GM19324 (cell line): ENCODE measurements around the gene PER2.
"Not testable (repeated sequence)": the region's sequence is repeated elsewhere in the genome, so short reads cannot be mapped to it uniquely, and the experiment has no call there.

Experiments used
- ATAC-seq: cut with Tn5 transposase; IDR thresholded peaks from one replicate; pipeline ENCODE4 v1.9.1; 2021; ENCODE audit warnings: mild to moderate bottlenecking, moderate library complexity; ENCODE audit not compliant: unreplicated experiment, low FRiP score

PER2 gene

GRCh38 chr2:238290091-238290509 lies 1.7 kb upstream of the PER2 start:
- ATAC-seq = no peak

GRCh38 chr2:238289574-238289973 lies 1.2 kb upstream of the PER2 start:
- no peak for ATAC-seq

GRCh38 chr2:238288650-238289573 lies 502 bp upstream of the PER2 start:
- peak; percentile 95 for ATAC-seq

DNA sequence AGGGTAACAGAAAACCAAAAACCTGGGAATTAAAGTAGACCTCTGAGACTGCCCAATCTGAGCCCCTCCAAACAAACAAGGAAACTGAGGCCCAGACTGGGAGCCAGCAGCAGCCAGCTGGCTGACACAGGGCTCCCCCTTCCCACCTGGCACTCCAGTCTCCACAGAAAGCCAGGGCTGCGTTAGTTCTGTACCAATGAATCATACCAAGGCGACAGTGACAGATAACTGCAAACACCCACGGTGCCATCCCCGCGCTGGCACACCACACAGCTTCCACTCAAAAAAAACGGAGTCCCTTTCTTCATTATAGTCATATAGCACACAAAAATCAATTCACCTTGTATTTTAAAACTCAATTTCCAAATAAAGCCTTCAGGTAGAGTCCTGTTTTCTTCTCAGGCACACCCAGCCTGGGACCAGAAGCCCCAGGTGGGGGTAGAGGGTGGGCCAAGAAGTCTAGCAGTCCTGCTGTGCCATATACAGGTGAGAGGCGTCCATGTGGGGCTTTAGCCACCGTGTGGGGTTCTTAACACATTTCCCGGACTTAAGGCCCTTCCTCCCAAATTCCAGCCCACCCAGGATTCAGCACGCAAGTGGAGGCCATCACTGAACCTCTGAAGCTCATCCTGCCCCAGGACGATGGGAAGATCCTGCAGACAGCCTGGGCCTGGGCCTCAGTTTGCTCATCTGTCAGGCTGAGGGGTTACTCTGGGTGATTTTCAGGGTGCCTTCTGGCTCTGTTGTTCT lies 1.2 kb downstream of the PER2 start:
- ATAC-seq = no peak

DNA sequence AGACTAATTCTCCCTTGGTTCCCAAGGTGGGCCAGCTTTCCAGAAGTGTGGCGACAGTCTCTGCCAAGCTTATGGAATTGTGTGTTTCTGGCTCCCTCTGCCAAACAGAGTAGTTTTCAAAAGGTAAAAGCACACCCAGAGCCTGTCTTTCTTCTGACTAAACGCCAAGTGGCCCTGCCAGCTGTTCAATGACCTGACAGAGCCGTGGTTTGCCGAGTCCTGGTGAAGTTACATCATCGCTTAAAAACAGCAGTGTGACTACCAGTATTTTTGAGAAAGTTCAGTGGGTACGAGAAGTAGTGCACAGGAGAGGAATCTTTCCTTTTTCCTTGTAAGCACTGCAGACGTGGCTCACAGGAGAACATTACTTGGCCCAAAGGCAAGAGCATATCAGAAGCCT lies 1.9 kb downstream of the PER2 start:
- ATAC-seq = no peak

DNA sequence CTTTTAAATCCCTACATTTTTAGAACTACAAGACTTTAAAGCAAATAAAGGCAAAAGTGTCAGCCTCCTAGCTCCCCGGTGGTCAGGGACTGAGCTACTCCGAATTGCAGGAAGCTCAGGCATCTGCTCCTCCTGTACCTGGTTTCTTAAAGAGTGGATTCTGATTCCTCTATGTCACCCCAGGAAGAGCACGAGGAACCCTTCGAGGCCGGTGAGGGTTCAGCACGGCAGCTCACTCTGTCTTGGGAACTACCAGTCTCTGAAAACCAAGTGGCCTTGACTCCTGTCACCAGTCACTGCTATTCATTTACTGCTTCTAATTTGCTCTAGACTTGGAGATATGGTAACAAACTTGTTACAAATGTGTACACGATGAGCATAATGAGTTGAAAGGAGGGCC lies 2.3 kb downstream of the PER2 start:
- no peak for ATAC-seq

DNA sequence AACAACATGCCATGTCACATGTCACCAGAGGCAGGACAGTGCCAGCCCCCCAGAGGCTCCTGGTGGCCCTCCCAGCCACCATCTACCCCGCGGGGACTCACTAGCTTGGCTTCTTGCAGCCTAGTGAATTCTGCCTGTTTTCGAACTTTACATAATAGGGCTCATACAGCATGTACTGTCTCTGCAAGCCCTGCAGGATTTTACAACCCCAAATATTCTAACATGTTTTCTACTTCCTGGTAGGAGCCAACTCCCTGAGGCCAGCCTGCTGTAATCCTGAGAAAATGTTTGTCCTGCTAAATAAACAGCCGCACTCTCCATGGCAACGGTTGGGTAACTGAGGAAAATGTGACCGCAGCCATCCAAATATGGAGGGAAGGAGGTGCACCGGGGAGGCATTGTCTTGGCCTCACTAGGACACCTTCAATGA lies 2.7 kb downstream of the PER2 start:
- ATAC-seq = no peak

DNA sequence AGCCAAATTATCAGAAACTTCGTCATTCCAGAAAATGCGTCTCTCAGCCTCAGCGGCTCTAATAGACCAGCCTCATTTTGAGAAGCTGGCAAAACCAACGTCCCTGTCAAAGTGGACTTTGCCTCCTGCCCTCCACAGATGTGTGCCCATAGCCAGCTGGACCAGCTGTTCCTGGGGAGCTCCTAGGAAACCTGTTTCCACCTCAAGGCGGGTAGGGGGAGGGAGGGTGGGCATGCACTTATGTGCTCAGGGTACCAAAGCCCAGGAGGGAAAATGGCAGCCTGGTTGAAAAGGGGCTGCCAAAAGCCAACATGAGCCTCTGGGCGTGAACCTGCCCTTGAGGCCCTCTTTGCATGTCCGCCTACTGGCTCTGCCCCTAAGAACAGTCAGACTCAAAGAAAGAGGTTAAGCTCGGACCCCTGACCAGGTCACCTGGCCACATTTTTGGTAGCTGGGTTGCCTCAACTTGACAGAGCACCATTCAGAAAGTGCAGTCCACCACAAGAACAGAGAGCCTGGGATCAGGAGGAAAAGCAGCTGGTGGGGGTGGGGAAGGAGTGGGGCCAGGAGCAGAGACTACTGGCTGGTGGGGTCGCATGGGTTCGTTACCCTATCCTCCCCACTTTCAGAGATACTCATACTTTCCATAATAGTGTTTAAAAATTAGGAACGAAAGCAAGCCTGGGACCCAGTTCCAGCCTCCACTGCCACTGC lies 3.5 kb downstream of the PER2 start:
- ATAC-seq = no peak

GRCh38 chr2:238282861-238283738 lies 5.3 kb downstream of the PER2 start:
- no peak for ATAC-seq

GRCh38 chr2:238281826-238282480 lies 6.5 kb downstream of the PER2 start:
- ATAC-seq = no peak

- ATAC-seq = no peak
These were observed 8.2 kb downstream of the PER2 start for GRCh38 chr2:238280083-238280825.

DNA sequence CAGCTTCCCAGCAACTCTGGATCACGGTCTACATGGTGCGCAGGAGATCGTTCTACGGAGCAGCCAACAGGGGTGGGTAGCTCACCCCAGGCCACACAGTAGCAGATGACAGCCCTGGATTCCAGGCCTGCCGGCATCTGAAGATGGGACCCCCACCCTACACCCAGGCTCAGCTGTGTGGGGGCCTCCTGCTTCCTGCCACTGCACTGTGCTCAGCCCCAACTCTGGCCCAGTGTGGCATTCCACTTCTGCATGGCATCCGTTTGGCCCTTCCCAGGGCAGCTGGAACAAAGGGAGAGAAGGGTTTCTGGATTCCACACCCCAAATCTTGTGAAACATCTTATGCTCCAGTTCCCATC lies 9.1 kb downstream of the PER2 start:
- ATAC-seq = no peak

- no peak for ATAC-seq
These were observed 9.6 kb downstream of the PER2 start for GRCh38 chr2:238278626-238279323.

DNA sequence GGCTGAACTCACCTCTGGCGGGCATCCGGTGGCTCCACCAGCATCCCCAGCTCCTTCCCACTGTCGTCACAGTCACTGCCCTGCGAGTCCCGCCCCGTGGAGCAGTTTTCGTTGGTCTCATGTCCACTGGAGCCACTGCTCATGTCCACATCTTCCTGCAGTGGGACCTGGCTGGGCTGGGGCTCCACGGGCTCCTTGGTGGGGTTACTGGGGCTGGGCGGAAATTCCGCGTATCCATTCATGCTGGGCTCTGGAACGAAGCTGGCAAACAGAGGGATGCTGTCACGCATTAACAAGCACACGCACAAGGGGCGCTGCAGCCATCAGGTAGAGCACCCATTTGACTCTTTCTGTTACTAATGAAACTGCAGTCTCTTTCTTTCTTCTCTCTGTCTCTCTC lies 10.7 kb downstream of the PER2 start:
- no peak for ATAC-seq

GRCh38 chr2:238274152-238274865 lies 14.1 kb downstream of the PER2 start:
- no peak for ATAC-seq

GRCh38 chr2:238273433-238273832 lies 15.0 kb downstream of the PER2 start:
- ATAC-seq = not testable (repeated sequence)

- ATAC-seq = no peak
These were observed 16.3 kb downstream of the PER2 start for GRCh38 chr2:238272156-238272555.

DNA sequence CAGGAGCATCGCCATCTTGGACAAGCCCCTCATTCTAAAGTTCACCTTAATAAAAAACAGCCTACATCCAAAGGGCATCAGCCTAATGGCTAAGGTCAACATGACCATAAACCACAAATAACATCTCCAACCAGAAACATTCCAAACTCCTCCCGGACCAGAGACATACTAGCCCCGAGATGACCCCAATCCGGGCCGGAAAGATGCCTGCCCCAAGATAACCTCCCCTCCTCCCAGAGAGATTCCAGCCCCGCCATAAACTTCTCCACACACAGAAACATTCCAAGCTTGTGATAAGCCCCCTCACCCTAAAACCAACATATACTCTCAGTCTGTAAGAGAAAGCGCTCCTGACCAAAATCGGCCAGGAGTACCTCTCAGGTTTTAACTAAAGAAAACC lies 16.7 kb downstream of the PER2 start:
- not testable (repeated sequence) for ATAC-seq
